Measurements from ENCODE around the gene PPP1R14B. TPM values are rescaled to one million over a fixed set of nuclear protein-coding genes. Genes with fewer than 3 reads are reported as not detected.
A peak's percentile ranks its signal among the peaks of the same experiment; 100 is the strongest.

The PPP1R14B gene
- total RNA-seq, 1 donor from 2014 or later, result 187 TPM

GRCh38 chr11:64203421-64204079 is 43.2 kb downstream of the PPP1R14B start:
- Mint-ChIP-seq H3K9me3 (no peaks in the 10 kb centered on the region), H3K4me1 (ENCODE audit: unreplicated experiment) (peaks cover 10% of the 10 kb centered on the region), H3K27ac (peak overlapping the region; percentile 44), H3K36me3 (peaks cover 24% of the 10 kb centered on the region), H3K27me3 (no peaks in the 10 kb centered on the region), H3K4me3 (no peak overlapping the region)
- no peak for DNase-seq (ENCODE audit: extremely low spot score, unreplicated experiment)
- no peak for TF ChIP-seq CTCF (conservative IDR thresholded peaks at IDR 0.05)

GRCh38 chr11:64202992-64203391 is 43.8 kb downstream of the PPP1R14B start:
- peaks cover 10% of the 10 kb centered on the region for H3K4me1 Mint-ChIP-seq (ENCODE audit: unreplicated experiment)
- no peak for TF ChIP-seq CTCF (conservative IDR thresholded peaks at IDR 0.05)
- no peak for DNase-seq (ENCODE audit: extremely low spot score, unreplicated experiment)
- no peaks in the 10 kb centered on the region for H3K27me3 Mint-ChIP-seq
- H3K36me3 Mint-ChIP-seq, result peaks cover 24% of the 10 kb centered on the region
- no peak overlapping the region for H3K27ac Mint-ChIP-seq
- H3K4me3 Mint-ChIP-seq, result no peak overlapping the region
- no peaks in the 10 kb centered on the region for H3K9me3 Mint-ChIP-seq

- peaks cover 31% of the 10 kb centered on the region for H3K36me3 Mint-ChIP-seq
- no peak overlapping the region for H3K4me3 Mint-ChIP-seq
- peaks cover 10% of the 10 kb centered on the region for H3K4me1 Mint-ChIP-seq (ENCODE audit: unreplicated experiment)
- no peaks in the 10 kb centered on the region for H3K9me3 Mint-ChIP-seq
- DNase-seq (ENCODE audit: extremely low spot score, unreplicated experiment), result no peak
- no peak overlapping the region for H3K27ac Mint-ChIP-seq
- no peak for TF ChIP-seq CTCF (conservative IDR thresholded peaks at IDR 0.05)
- H3K27me3 Mint-ChIP-seq, result no peaks in the 10 kb centered on the region
Measured at GRCh38 chr11:64201543-64201942, 45.2 kb downstream of the PPP1R14B start.

- Mint-ChIP-seq H3K36me3 (peaks cover 35% of the 10 kb centered on the region), H3K27me3 (no peaks in the 10 kb centered on the region), H3K27ac (no peak overlapping the region), H3K4me1 (ENCODE audit: unreplicated experiment) (no peaks in the 10 kb centered on the region), H3K4me3 (no peak overlapping the region), H3K9me3 (no peaks in the 10 kb centered on the region)
- DNase-seq (ENCODE audit: extremely low spot score, unreplicated experiment), result no peak
- TF ChIP-seq CTCF (conservative IDR thresholded peaks at IDR 0.05), result no peak
Measured at GRCh38 chr11:64198511-64198910, 48.2 kb downstream of the PPP1R14B start.

- H3K9me3 Mint-ChIP-seq, result no peaks in the 10 kb centered on the region
- H3K27ac Mint-ChIP-seq, result no peak overlapping the region
- no peak for DNase-seq (ENCODE audit: extremely low spot score, unreplicated experiment)
- no peak for TF ChIP-seq CTCF (conservative IDR thresholded peaks at IDR 0.05)
- peaks cover 6% of the 10 kb centered on the region for H3K4me1 Mint-ChIP-seq (ENCODE audit: unreplicated experiment)
- no peak overlapping the region for H3K4me3 Mint-ChIP-seq
- peaks cover 32% of the 10 kb centered on the region for H3K36me3 Mint-ChIP-seq
- no peaks in the 10 kb centered on the region for H3K27me3 Mint-ChIP-seq
Measured at GRCh38 chr11:64196626-64197025, 50.1 kb downstream of the PPP1R14B start.

Other genes with a start within 250 kb of the PPP1R14B start
- 0.26 and 3.0 TPM in 2 replicates for gene FLRT1, start 211.0 kb downstream of the PPP1R14B start, total RNA-seq (ENCODE audit: low replicate concordance)
- 21.1 and 22.3 TPM in 2 replicates for gene MACROD1, start 80.8 kb downstream of the PPP1R14B start, total RNA-seq (ENCODE audit: low replicate concordance)
- gene STIP1, start 60.8 kb downstream of the PPP1R14B start, total RNA-seq (ENCODE audit: low replicate concordance), result 176 and 206 TPM in 2 replicates
- 3.5 and 6.9 TPM in 2 replicates for gene FERMT3, start 40.2 kb downstream of the PPP1R14B start, total RNA-seq (ENCODE audit: low replicate concordance)
- gene TRPT1, start 20.8 kb downstream of the PPP1R14B start, total RNA-seq (ENCODE audit: low replicate concordance), result 34.2 and 38.9 TPM in 2 replicates
- gene NUDT22, start 20.7 kb downstream of the PPP1R14B start, total RNA-seq (ENCODE audit: low replicate concordance), result 47.9 and 49.0 TPM in 2 replicates
- 48.2 and 50.8 TPM in 2 replicates for gene DNAJC4, start 16.4 kb downstream of the PPP1R14B start, total RNA-seq (ENCODE audit: low replicate concordance)
- gene VEGFB, start 12.4 kb downstream of the PPP1R14B start, total RNA-seq (ENCODE audit: low replicate concordance), result 66.3 and 71.8 TPM in 2 replicates
- 52.8 and 69.6 TPM in 2 replicates for gene FKBP2, start 5.8 kb downstream of the PPP1R14B start, total RNA-seq (ENCODE audit: low replicate concordance)
- gene PLCB3, start 4.6 kb upstream of the PPP1R14B start, total RNA-seq (ENCODE audit: low replicate concordance), result 40.7 and 56.2 TPM in 2 replicates
- 39.3 and 48.7 TPM in 2 replicates for gene BAD, start 37.7 kb upstream of the PPP1R14B start, total RNA-seq (ENCODE audit: low replicate concordance)
- 43.7 and 47.9 TPM in 2 replicates for gene GPR137, start 38.9 kb upstream of the PPP1R14B start, total RNA-seq (ENCODE audit: low replicate concordance)
- 0.19 TPM in 1 of 2 replicates, not detected in the other for gene KCNK4, start 44.4 kb upstream of the PPP1R14B start, total RNA-seq (ENCODE audit: low replicate concordance)
- not detected in 2 replicates for gene CATSPERZ, start 53.4 kb upstream of the PPP1R14B start, total RNA-seq (ENCODE audit: low replicate concordance)
- 41.7 and 76.0 TPM in 2 replicates for gene ESRRA, start 58.6 kb upstream of the PPP1R14B start, total RNA-seq (ENCODE audit: low replicate concordance)
- 160 and 198 TPM in 2 replicates for gene TRMT112, start 70.6 kb upstream of the PPP1R14B start, total RNA-seq (ENCODE audit: low replicate concordance)
- gene PRDX5, start 71.2 kb upstream of the PPP1R14B start, total RNA-seq (ENCODE audit: low replicate concordance), result 166 and 227 TPM in 2 replicates
- gene CCDC88B, start 93.3 kb upstream of the PPP1R14B start, total RNA-seq (ENCODE audit: low replicate concordance), result 2.8 and 3.1 TPM in 2 replicates
- gene RPS6KA4, start 112.2 kb upstream of the PPP1R14B start, total RNA-seq (ENCODE audit: low replicate concordance), result 26.4 and 49.8 TPM in 2 replicates